GM12878 (cell line): ENCODE measurements around the gene PERM1.

Experiments used
- CBFB ChIP-seq: IDR thresholded peaks from 2 replicates; pipeline ENCODE4 v1.6.1; 2016; ENCODE audit warnings: antibody characterized with exemption, low read depth
- HCFC1 ChIP-seq: fragments of 150-350 bp; IDR thresholded peaks from 2 replicates; pipeline ENCODE4 v1.6.1; 2014; ENCODE audit warnings: low read length
- JUND ChIP-seq: IDR thresholded peaks from 2 replicates; pipeline ENCODE4 v1.6.1; 2012; ENCODE audit warnings: low read depth, mild to moderate bottlenecking, low read length, improper control_type of control experiment, moderate library complexity
- MEF2A ChIP-seq: IDR thresholded peaks from 2 replicates; pipeline ENCODE4 v1.6.1; 2011; ENCODE audit warnings: low read depth, mild to moderate bottlenecking, low read length, moderate library complexity; ENCODE audit not compliant: insufficient read depth
- RFX5 ChIP-seq: IDR thresholded peaks from 2 replicates; pipeline ENCODE4 v1.6.1; 2011; ENCODE audit warnings: low read depth, low read length, improper control_type of control experiment
- SMC3 ChIP-seq: IDR thresholded peaks from 2 replicates; pipeline ENCODE4 v1.6.1; 2011; ENCODE audit warnings: low read length, improper control_type of control experiment, borderline replicate concordance
- TARDBP ChIP-seq: IDR thresholded peaks from 2 replicates; pipeline ENCODE4 v1.6.1; 2016; ENCODE audit warnings: borderline replicate concordance
- TBL1XR1 ChIP-seq: IDR thresholded peaks from 2 replicates; pipeline ENCODE4 v1.6.1; 2012; ENCODE audit warnings: low read depth, low read length, improper control_type of control experiment
- TF ChIP-seq, protein P1 (sequence below): fragments of 450-650 bp; IDR thresholded peaks from 2 replicates; pipeline ENCODE4 v1.6.1; 2017; ENCODE audit warnings: mild to moderate bottlenecking
- TF ChIP-seq, protein P2 (sequence below), 3 experiments: IDR thresholded peaks in 2 of 3; conservative IDR thresholded peaks in 1 of 3; 2 replicates each; pipeline ENCODE4 v1.5.1; 2011; ENCODE audit warnings: low read depth in 3 of 3, low read length in 3 of 3, mild to moderate bottlenecking in 3 of 3, control low read depth in 2 of 3, moderate library complexity in 2 of 3, inconsistent platforms in 1 of 3, mixed read lengths in 1 of 3; ENCODE audit not compliant: control insufficient read depth in 2 of 3, insufficient read depth in 1 of 3; ENCODE audit errors: extremely low read depth in 1 of 3

- TF ChIP-seq SMC3 (no peak), MEF2A (no peak), RFX5 (no peak), TARDBP (no peak), TBL1XR1 (no peak), JUND (no peak), HCFC1 (no peak), CBFB (no peak)
- TF ChIP-seq, protein P1, sequence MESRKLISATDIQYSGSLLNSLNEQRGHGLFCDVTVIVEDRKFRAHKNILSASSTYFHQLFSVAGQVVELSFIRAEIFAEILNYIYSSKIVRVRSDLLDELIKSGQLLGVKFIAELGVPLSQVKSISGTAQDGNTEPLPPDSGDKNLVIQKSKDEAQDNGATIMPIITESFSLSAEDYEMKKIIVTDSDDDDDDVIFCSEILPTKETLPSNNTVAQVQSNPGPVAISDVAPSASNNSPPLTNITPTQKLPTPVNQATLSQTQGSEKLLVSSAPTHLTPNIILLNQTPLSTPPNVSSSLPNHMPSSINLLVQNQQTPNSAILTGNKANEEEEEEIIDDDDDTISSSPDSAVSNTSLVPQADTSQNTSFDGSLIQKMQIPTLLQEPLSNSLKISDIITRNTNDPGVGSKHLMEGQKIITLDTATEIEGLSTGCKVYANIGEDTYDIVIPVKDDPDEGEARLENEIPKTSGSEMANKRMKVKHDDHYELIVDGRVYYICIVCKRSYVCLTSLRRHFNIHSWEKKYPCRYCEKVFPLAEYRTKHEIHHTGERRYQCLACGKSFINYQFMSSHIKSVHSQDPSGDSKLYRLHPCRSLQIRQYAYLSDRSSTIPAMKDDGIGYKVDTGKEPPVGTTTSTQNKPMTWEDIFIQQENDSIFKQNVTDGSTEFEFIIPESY = no peak
- TF ChIP-seq, protein P2, sequence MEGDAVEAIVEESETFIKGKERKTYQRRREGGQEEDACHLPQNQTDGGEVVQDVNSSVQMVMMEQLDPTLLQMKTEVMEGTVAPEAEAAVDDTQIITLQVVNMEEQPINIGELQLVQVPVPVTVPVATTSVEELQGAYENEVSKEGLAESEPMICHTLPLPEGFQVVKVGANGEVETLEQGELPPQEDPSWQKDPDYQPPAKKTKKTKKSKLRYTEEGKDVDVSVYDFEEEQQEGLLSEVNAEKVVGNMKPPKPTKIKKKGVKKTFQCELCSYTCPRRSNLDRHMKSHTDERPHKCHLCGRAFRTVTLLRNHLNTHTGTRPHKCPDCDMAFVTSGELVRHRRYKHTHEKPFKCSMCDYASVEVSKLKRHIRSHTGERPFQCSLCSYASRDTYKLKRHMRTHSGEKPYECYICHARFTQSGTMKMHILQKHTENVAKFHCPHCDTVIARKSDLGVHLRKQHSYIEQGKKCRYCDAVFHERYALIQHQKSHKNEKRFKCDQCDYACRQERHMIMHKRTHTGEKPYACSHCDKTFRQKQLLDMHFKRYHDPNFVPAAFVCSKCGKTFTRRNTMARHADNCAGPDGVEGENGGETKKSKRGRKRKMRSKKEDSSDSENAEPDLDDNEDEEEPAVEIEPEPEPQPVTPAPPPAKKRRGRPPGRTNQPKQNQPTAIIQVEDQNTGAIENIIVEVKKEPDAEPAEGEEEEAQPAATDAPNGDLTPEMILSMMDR (IDR thresholded peaks at IDR 0.05 in 2 of 3, conservative IDR thresholded peaks at IDR 0.05 in 1 of 3; ENCODE audit: control insufficient read depth in 2 of 3, extremely low read depth in 1 of 3, insufficient read depth in 1 of 3, low read depth in 3 of 3, low read length in 3 of 3) = no peak
Measured at GRCh38 chr1:1024149-1024770, 42.4 kb upstream of the PERM1 start.
